A549 (cell line): ENCODE data around the gene INKA1.

ENCODE experiments used
- CEBPB ChIP-seq, 2 experiments: fragments of >200 bp in 1 of 2; sonication (Bioruptor Twin) in 1 of 2; formaldehyde crosslinking in 1 of 2; IDR thresholded peaks; 2 replicates each; pipeline ENCODE4 v1.6.1; 2012 to 2016
- ESRRA ChIP-seq: fragments of 150-350 bp; IDR thresholded peaks from 2 replicates; pipeline ENCODE4 v1.6.1; 2014; ENCODE audit warnings: mild to moderate bottlenecking, low read length, borderline replicate concordance
- HDAC2 ChIP-seq: fragments of 200-600 bp; sonication (generic); IDR thresholded peaks from 2 replicates; pipeline ENCODE4 v1.6.1; 2016
- MYC ChIP-seq: IDR thresholded peaks from 2 replicates; pipeline ENCODE4 v1.6.1; 2012; ENCODE audit warnings: mild to moderate bottlenecking, inconsistent platforms, low read length, improper control_type of control experiment, borderline replicate concordance
- TP53 ChIP-seq: fragments of 250-450 bp; sonication (Bioruptor Pico); IDR thresholded peaks from 2 replicates; pipeline ENCODE4 v1.5.0; 2021; ENCODE audit warnings: mild to moderate bottlenecking, moderate library complexity
- TF ChIP-seq, protein P1 (sequence below): fragments of >200 bp; sonication (Bioruptor Twin); formaldehyde crosslinking; IDR thresholded peaks from 3 replicates; pipeline ENCODE4 v1.5.1; 2016

DNA sequence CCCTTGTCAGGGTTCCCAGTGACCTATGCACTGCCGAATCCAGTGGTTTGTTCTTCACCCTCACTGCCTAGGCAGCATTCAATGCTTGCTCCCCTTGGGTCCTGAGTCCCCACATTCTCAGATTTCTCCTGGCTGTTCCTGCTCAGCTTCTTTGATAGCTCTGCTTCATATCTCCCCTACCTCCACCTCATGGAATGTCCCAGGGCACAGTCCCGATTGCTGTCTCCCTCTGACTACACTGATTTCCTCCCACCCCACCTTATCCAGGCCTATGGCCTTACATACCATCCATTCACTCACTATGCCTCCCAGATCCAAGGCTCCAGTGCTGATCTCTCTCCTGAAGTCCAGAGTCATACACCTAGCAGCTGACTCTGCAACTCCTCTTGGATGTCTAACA, 1.9 kb upstream of the INKA1 start:
- no peak for TF ChIP-seq ESRRA
- TF ChIP-seq, protein P1, sequence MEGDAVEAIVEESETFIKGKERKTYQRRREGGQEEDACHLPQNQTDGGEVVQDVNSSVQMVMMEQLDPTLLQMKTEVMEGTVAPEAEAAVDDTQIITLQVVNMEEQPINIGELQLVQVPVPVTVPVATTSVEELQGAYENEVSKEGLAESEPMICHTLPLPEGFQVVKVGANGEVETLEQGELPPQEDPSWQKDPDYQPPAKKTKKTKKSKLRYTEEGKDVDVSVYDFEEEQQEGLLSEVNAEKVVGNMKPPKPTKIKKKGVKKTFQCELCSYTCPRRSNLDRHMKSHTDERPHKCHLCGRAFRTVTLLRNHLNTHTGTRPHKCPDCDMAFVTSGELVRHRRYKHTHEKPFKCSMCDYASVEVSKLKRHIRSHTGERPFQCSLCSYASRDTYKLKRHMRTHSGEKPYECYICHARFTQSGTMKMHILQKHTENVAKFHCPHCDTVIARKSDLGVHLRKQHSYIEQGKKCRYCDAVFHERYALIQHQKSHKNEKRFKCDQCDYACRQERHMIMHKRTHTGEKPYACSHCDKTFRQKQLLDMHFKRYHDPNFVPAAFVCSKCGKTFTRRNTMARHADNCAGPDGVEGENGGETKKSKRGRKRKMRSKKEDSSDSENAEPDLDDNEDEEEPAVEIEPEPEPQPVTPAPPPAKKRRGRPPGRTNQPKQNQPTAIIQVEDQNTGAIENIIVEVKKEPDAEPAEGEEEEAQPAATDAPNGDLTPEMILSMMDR, result no peak
- no peak for TF ChIP-seq HDAC2
- no peak for TF ChIP-seq MYC
- TF ChIP-seq TP53 (CRISPR knock-in tag), result no peak
- no peak for TF ChIP-seq CEBPB (IDR thresholded peaks at IDR 0.05)
